Spleen (tissue), 7 donors: Measurements from ENCODE around the gene SORCS1.

ENCODE experiments used
- POLR2A ChIP-seq, 3 donors: fragments of 450-650 bp; IDR thresholded peaks; one replicate each; pipeline ENCODE4 v1.5.1; 2017; ENCODE audit warnings: antibody characterized with exemption in 3 of 3, mild to moderate bottlenecking in 1 of 3
- POLR2AphosphoS5 ChIP-seq, 3 donors: sonication (generic); formaldehyde crosslinking; IDR thresholded peaks; one replicate each; pipeline ENCODE4 v1.5.1; 2017; ENCODE audit warnings: antibody characterized with exemption in 3 of 3
- TF ChIP-seq, protein P1 (sequence below), 11 experiments: fragments of 200-600 bp in 7 of 11; fragments of 450-650 bp in 4 of 11; sonication (generic) in 4 of 11; IDR thresholded peaks in 8 of 11; conservative IDR thresholded peaks in 3 of 11; 1 replicate in 7 of 11; 2 replicates in 4 of 11; pipeline versions ENCODE4 v1.4.0 to v1.8.0; 2016 to 2021; ENCODE audit warnings: antibody characterized with exemption in 11 of 11, inconsistent platforms in 4 of 11, mild to moderate bottlenecking in 1 of 11
- donor health status: DM: no; HTN: no; CAD: no; lungs with moderate emphysema.
- donor health status: DM: no; HTN: no; CAD: no.
- donor health status: DM: no; HTN: no; CAD: no.

DNA sequence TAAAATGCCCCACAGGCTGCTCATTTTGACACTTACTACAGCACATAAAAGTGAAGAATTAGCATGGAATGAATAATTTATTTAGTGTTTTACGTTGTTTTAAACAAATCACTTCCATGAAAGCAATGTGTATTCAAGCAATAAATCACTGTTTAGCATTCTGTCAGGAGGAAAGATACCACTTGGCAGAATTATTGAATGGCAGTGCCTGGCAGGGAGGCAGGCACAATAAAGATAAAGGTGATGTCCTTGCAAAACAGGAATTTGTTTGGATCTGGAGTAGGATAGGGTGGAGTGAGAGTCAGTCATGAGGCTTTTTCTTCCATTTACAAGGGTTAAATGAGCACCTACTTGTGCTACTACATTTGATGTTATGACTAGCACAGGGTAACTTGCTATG lies 190.8 kb downstream of the SORCS1 start:
- TF ChIP-seq, protein P1, sequence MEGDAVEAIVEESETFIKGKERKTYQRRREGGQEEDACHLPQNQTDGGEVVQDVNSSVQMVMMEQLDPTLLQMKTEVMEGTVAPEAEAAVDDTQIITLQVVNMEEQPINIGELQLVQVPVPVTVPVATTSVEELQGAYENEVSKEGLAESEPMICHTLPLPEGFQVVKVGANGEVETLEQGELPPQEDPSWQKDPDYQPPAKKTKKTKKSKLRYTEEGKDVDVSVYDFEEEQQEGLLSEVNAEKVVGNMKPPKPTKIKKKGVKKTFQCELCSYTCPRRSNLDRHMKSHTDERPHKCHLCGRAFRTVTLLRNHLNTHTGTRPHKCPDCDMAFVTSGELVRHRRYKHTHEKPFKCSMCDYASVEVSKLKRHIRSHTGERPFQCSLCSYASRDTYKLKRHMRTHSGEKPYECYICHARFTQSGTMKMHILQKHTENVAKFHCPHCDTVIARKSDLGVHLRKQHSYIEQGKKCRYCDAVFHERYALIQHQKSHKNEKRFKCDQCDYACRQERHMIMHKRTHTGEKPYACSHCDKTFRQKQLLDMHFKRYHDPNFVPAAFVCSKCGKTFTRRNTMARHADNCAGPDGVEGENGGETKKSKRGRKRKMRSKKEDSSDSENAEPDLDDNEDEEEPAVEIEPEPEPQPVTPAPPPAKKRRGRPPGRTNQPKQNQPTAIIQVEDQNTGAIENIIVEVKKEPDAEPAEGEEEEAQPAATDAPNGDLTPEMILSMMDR (IDR thresholded peaks at IDR 0.05 in 8 of 11, conservative IDR thresholded peaks at IDR 0.05 in 3 of 11): no peak
- TF ChIP-seq POLR2AphosphoS5 (IDR thresholded peaks at IDR 0.05): no peak
- TF ChIP-seq POLR2A (IDR thresholded peaks at IDR 0.05): no peak
